Spleen (tissue), 11 donors: ENCODE results near the gene CRYZ. TPM values are rescaled to one million over a fixed set of nuclear protein-coding genes. Genes with fewer than 3 reads are reported as not detected.

Source experiments
- DNase-seq: peaks from one replicate; pipeline ENCODE4 v3.0.0-alpha.2; 2020
- H3K27ac ChIP-seq, 8 donors: fragments of 200-600 bp; sonication (generic) in 7 of 8; 1 replicate in 4 of 8; 2 replicates in 4 of 8; pipeline versions ENCODE4 v1.5.0 to v1.8.0; 2016 to 2021; ENCODE audit warnings: inconsistent platforms in 4 of 8, mild to moderate bottlenecking in 4 of 8, moderate library complexity in 1 of 8
- H3K27me3 ChIP-seq, 7 donors: fragments of 200-600 bp; sonication (generic) in 6 of 7; replicated peaks in 1 of 7; 1 replicate in 4 of 7; 2 replicates in 3 of 7; pipeline versions ENCODE4 v1.5.0 to v1.8.0; 2016 to 2021; ENCODE audit warnings: inconsistent platforms in 3 of 7, mild to moderate bottlenecking in 1 of 7
- H3K36me3 ChIP-seq, 6 donors: fragments of 200-600 bp; sonication (generic) in 5 of 6; 1 replicate in 4 of 6; 2 replicates in 2 of 6; pipeline versions ENCODE4 v1.5.0 to v1.8.0; 2016 to 2021; ENCODE audit warnings: inconsistent platforms in 2 of 6
- H3K4me1 ChIP-seq, 6 donors: fragments of 200-600 bp; sonication (generic) in 5 of 6; 1 replicate in 3 of 6; 2 replicates in 3 of 6; pipeline versions ENCODE4 v1.5.0 to v1.8.0; 2016 to 2021; ENCODE audit warnings: inconsistent platforms in 3 of 6
- H3K4me3 ChIP-seq, 8 donors: fragments of 200-600 bp; sonication (generic) in 7 of 8; 1 replicate in 4 of 8; 2 replicates in 4 of 8; pipeline versions ENCODE4 v1.5.0 to v1.8.0; 2016 to 2021; ENCODE audit warnings: inconsistent platforms in 4 of 8, mild to moderate bottlenecking in 4 of 8, moderate library complexity in 2 of 8
- H3K9me3 ChIP-seq, 8 donors: fragments of 200-600 bp; sonication (generic) in 7 of 8; 1 replicate in 4 of 8; 2 replicates in 4 of 8; pipeline versions ENCODE4 v1.5.0 to v1.8.0; 2016 to 2021; ENCODE audit warnings: inconsistent platforms in 4 of 8
- POLR2A ChIP-seq, 3 donors: fragments of 450-650 bp; IDR thresholded peaks; one replicate each; pipeline ENCODE4 v1.5.1; 2017; ENCODE audit warnings: antibody characterized with exemption in 3 of 3, mild to moderate bottlenecking in 1 of 3
- POLR2AphosphoS5 ChIP-seq, 3 donors: sonication (generic); formaldehyde crosslinking; IDR thresholded peaks; one replicate each; pipeline ENCODE4 v1.5.1; 2017; ENCODE audit warnings: antibody characterized with exemption in 3 of 3
- WGBS, 5 donors: extraction: QIAGEN DNeasy Blood & Tissue Kit in 3 of 5; methylation state at CpG; one replicate each; pipeline versions ENCODE4 v1.1.5 to v1.1.7; 2013 to 2018; 5-methylcytosine and 5-hydroxymethylcytosine counted together
- intact Hi-C: fragments of 100-400 bp; cut with DNase I; formaldehyde crosslinking; loops from one replicate; pipeline ENCODE4 v1.15.0; 2023; ENCODE audit warnings: low total_unique reads
- polyA plus RNA-seq, 3 donors: library from polyadenylated mRNA; stranded (reverse); fragments of 200-250 nt; gene quantifications; one replicate each; pipeline ENCODE4 v1.2.1, GENCODE V29; 2013
- total RNA-seq, 7 donors: library from RNA; depleted of rRNA in 3 of 7; stranded (reverse); fragments of >200 nt in 3 of 7; fragmentation: NEBNext Ultra II Directional in 4 of 7; extraction: Animal tissue kit (Norgen Biotek cat#: 25700) in 4 of 7; gene quantifications; one replicate each; pipeline versions ENCODE4 v1.1.0 to v1.2.1, GENCODE V29; 2016 to 2021
- TF ChIP-seq, protein P1 (sequence below), 11 experiments: fragments of 200-600 bp in 7 of 11; fragments of 450-650 bp in 4 of 11; sonication (generic) in 4 of 11; IDR thresholded peaks in 8 of 11; conservative IDR thresholded peaks in 3 of 11; 1 replicate in 7 of 11; 2 replicates in 4 of 11; pipeline versions ENCODE4 v1.4.0 to v1.8.0; 2016 to 2021; ENCODE audit warnings: antibody characterized with exemption in 11 of 11, inconsistent platforms in 4 of 11, mild to moderate bottlenecking in 1 of 11
- donor health status: healthy with polysubstance abuse.
- donor health status: DM: no; HTN: no; CAD: no; lungs with moderate emphysema.
- donor health status: DM: no; HTN: no; CAD: no.
- donor health status: Bipolar disorder and iron deficiency.
- donor health status: healthy.
- donor health status: DM: no; HTN: no; CAD: no.
- donor health status: DM: yes; HTN: yes; CAD: no.

Gene CRYZ
- total and polyA plus RNA-seq, 10 donors = 9.6 to 30.8 (median 19.7) TPM

DNA sequence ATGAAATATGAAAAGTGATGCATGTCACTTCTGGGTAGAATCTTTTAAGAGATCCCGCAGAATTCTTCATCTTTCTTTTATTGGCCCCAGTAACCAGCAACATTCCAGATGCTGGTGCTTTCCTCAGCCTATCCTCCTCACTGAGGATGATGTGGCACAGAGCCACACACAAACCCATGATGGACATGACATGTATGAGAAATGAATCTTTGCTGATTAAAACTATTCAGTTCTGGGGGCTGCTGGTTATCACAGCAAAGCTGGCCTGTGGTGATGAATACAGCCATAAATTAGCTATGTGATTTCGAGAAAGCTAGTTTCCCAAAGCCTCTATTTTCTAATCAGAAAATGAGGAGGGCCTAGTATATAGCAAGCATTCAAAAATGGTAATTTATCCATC lies 51.0 kb downstream of the CRYZ start:
- WGBS, 5 donors = 45 to 96% (median 79%) methylated on average over 2 of the region's 2 CpGs
- intact Hi-C loops = no loop called here
- no peaks in the 10 kb centered on the region for H3K9me3 ChIP-seq
- no peak for DNase-seq
- no peak overlapping the region for H3K27ac ChIP-seq
- H3K4me1 ChIP-seq = no peaks in the 10 kb centered on the region
- H3K27me3 ChIP-seq = no peaks in the 10 kb centered on the region
- H3K4me3 ChIP-seq = no peak overlapping the region
- H3K36me3 ChIP-seq = no peaks in the 10 kb centered on the region
- TF ChIP-seq POLR2AphosphoS5 (IDR thresholded peaks at IDR 0.05) = no peak
- TF ChIP-seq POLR2A (IDR thresholded peaks at IDR 0.05) = no peak
- TF ChIP-seq, protein P1, sequence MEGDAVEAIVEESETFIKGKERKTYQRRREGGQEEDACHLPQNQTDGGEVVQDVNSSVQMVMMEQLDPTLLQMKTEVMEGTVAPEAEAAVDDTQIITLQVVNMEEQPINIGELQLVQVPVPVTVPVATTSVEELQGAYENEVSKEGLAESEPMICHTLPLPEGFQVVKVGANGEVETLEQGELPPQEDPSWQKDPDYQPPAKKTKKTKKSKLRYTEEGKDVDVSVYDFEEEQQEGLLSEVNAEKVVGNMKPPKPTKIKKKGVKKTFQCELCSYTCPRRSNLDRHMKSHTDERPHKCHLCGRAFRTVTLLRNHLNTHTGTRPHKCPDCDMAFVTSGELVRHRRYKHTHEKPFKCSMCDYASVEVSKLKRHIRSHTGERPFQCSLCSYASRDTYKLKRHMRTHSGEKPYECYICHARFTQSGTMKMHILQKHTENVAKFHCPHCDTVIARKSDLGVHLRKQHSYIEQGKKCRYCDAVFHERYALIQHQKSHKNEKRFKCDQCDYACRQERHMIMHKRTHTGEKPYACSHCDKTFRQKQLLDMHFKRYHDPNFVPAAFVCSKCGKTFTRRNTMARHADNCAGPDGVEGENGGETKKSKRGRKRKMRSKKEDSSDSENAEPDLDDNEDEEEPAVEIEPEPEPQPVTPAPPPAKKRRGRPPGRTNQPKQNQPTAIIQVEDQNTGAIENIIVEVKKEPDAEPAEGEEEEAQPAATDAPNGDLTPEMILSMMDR (IDR thresholded peaks at IDR 0.05 in 8 of 11, conservative IDR thresholded peaks at IDR 0.05 in 3 of 11) = no peak

DNA sequence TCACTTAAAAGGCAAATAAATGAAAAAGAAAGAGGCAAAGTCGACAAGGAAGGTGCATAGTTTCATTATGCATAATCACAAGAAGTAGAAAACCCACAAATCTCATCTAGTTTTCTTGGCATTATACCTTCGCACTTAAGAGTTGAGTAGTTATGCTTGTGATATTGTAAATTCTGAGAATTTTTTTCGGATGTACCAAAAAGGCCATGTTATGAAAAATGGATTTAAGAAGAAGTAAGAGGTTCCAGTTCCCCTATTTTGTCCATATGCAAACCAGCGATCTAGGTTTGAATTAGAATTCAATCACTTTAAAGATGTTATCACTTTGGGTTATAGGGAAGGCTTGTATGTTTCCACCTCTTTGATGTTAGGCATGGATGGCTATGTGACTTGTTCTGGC lies 51.4 kb downstream of the CRYZ start:
- 63 to 73% (median 70%) methylated on average over 4 of the region's 4 CpGs for WGBS, 5 donors
- H3K36me3 ChIP-seq = no peaks in the 10 kb centered on the region
- intact Hi-C loops = no loop called here
- no peaks in the 10 kb centered on the region for H3K9me3 ChIP-seq
- no peak for DNase-seq
- H3K4me1 ChIP-seq = no peaks in the 10 kb centered on the region
- no peak overlapping the region for H3K4me3 ChIP-seq
- no peak overlapping the region for H3K27ac ChIP-seq
- TF ChIP-seq POLR2AphosphoS5 (IDR thresholded peaks at IDR 0.05) (no peak), POLR2A (IDR thresholded peaks at IDR 0.05) (no peak)
- TF ChIP-seq, protein P1 (IDR thresholded peaks at IDR 0.05 in 8 of 11, conservative IDR thresholded peaks at IDR 0.05 in 3 of 11) = no peak
- no peaks in the 10 kb centered on the region for H3K27me3 ChIP-seq

DNA sequence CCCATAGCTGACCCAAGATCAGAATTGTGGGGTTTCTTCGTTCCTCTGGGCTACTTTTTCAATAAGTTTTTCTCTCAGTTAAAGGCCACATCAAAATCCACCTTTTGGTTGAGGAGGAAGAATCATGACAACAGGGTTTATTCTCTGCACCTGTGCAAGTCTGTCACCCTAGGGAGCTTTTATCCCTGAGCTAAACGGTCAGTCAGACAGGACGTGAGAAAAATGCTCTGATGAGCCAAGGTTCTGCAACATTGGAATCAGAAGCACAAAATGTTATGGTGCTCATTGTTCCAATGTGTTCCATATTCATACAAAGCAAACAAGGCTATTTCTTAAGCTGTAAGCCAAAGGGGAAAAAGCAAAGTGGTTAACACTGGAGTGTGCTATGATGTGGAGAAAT lies 51.8 kb downstream of the CRYZ start:
- Histone ChIP-seq H3K36me3 (no peaks in the 10 kb centered on the region), H3K4me3 (no peak overlapping the region), H3K9me3 (no peaks in the 10 kb centered on the region), H3K27me3 (no peaks in the 10 kb centered on the region), H3K4me1 (no peaks in the 10 kb centered on the region), H3K27ac (no peak overlapping the region)
- no peak for TF ChIP-seq POLR2A (IDR thresholded peaks at IDR 0.05)
- TF ChIP-seq, protein P1 (IDR thresholded peaks at IDR 0.05 in 8 of 11, conservative IDR thresholded peaks at IDR 0.05 in 3 of 11) = no peak
- no peak for TF ChIP-seq POLR2AphosphoS5 (IDR thresholded peaks at IDR 0.05)
- 48 to 81% (median 65%) methylated on average over 3 of the region's 3 CpGs for WGBS, 5 donors
- no peak for DNase-seq
- intact Hi-C loops = no loop called here

DNA sequence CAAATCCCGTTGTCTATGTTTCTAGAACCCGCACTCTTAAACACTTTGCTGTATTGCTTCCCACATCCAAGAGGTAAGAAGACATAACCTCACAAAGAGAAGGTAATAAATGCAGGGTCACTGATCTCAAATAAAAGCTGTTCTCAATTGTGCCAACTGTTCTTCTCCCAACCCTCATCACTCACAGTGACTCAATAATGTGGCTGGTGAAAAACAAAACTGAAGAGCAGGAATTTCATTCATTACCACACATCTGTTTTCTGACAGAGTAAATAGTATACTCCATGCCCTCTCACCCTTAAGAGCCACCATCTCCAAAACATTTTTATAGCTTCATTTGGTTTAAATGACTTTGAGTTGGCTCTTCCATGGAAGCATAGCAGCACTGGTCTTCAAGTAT lies 53.0 kb downstream of the CRYZ start:
- Histone ChIP-seq H3K36me3 (no peaks in the 10 kb centered on the region), H3K4me1 (no peaks in the 10 kb centered on the region), H3K27me3 (peaks cover 0 to 3% (median 0%) of the 10 kb centered on the region in 7 donors), H3K4me3 (no peak overlapping the region), H3K9me3 (no peaks in the 10 kb centered on the region), H3K27ac (no peak overlapping the region)
- intact Hi-C loops = no loop called here
- WGBS, 5 donors = 79 to 89% (median 86%) methylated on average over 2 of the region's 2 CpGs
- no peak for DNase-seq
- TF ChIP-seq POLR2A (IDR thresholded peaks at IDR 0.05) = no peak
- TF ChIP-seq, protein P1 (IDR thresholded peaks at IDR 0.05 in 8 of 11, conservative IDR thresholded peaks at IDR 0.05 in 3 of 11) = no peak
- no peak for TF ChIP-seq POLR2AphosphoS5 (IDR thresholded peaks at IDR 0.05)
